Measurements from ENCODE around the gene TSPAN9. TPM values are rescaled to one million over a fixed set of nuclear protein-coding genes. Genes with fewer than 3 reads are reported as not detected.

TSPAN9 gene
- total RNA-seq, 1 experiment from 2014 or later, result 7.7 TPM

DNA sequence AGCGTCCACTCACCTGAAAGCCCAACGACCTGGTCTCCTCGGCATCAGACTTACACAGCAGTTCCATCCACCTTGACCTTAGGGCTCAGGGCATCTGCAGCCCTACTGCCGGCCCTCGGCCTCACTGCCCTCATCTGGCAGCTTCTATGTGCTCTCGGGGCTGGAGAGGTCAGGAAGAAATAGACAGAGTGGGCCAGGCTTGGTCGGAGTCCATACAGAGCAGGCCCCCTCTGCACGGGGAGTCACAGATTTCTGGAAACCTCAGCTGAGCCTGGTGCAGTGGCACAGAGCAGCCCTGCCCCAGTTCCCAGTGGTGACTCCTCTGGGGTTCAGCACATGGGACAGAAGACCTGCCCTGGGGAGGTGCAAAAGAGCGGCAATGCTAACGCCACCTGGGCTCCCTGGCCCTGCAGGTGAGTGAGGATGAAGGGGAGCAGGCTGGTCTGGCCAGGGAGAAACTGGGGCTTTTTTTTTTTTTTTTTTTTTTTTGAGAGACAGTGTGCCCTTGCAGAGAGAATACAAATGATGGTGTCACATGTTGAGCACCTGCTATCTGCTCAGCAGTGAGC lies 223.7 kb downstream of the TSPAN9 start:
- no TSS peak for BruUV-seq (replicated peaks)
- in situ Hi-C loops (cut with HindIII; ENCODE audit: low pct_unique_long_range_greater_than_20kb, low sequenced_read_pairs), result no loop called here
- H3K27ac ChIP-seq (ENCODE audit: low read length), result no peak overlapping the region
- peaks cover 4% of the 10 kb centered on the region; the same call in 1 of the 2 replicates for H3K4me1 ChIP-seq (ENCODE audit: control insufficient read depth, insufficient read depth, low read length)
- no peaks in the 10 kb centered on the region for H3K36me3 ChIP-seq (ENCODE audit: control insufficient read depth, insufficient read depth, low read length)
- DNase-seq (ENCODE audit: low read depth, low spot score) (no peak), ATAC-seq (no peak)
- TF ChIP-seq, protein P1, sequence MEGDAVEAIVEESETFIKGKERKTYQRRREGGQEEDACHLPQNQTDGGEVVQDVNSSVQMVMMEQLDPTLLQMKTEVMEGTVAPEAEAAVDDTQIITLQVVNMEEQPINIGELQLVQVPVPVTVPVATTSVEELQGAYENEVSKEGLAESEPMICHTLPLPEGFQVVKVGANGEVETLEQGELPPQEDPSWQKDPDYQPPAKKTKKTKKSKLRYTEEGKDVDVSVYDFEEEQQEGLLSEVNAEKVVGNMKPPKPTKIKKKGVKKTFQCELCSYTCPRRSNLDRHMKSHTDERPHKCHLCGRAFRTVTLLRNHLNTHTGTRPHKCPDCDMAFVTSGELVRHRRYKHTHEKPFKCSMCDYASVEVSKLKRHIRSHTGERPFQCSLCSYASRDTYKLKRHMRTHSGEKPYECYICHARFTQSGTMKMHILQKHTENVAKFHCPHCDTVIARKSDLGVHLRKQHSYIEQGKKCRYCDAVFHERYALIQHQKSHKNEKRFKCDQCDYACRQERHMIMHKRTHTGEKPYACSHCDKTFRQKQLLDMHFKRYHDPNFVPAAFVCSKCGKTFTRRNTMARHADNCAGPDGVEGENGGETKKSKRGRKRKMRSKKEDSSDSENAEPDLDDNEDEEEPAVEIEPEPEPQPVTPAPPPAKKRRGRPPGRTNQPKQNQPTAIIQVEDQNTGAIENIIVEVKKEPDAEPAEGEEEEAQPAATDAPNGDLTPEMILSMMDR (IDR thresholded peaks at IDR 0.05), result no peak
- no peak for TF ChIP-seq SIN3A (IDR thresholded peaks at IDR 0.05; ENCODE audit: borderline replicate concordance, insufficient read depth, low read depth, low read length)
- TF ChIP-seq POLR2AphosphoS5 (IDR thresholded peaks at IDR 0.05; ENCODE audit: low read depth, low read length), result no peak
- TF ChIP-seq, protein P2, sequence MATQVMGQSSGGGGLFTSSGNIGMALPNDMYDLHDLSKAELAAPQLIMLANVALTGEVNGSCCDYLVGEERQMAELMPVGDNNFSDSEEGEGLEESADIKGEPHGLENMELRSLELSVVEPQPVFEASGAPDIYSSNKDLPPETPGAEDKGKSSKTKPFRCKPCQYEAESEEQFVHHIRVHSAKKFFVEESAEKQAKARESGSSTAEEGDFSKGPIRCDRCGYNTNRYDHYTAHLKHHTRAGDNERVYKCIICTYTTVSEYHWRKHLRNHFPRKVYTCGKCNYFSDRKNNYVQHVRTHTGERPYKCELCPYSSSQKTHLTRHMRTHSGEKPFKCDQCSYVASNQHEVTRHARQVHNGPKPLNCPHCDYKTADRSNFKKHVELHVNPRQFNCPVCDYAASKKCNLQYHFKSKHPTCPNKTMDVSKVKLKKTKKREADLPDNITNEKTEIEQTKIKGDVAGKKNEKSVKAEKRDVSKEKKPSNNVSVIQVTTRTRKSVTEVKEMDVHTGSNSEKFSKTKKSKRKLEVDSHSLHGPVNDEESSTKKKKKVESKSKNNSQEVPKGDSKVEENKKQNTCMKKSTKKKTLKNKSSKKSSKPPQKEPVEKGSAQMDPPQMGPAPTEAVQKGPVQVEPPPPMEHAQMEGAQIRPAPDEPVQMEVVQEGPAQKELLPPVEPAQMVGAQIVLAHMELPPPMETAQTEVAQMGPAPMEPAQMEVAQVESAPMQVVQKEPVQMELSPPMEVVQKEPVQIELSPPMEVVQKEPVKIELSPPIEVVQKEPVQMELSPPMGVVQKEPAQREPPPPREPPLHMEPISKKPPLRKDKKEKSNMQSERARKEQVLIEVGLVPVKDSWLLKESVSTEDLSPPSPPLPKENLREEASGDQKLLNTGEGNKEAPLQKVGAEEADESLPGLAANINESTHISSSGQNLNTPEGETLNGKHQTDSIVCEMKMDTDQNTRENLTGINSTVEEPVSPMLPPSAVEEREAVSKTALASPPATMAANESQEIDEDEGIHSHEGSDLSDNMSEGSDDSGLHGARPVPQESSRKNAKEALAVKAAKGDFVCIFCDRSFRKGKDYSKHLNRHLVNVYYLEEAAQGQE (IDR thresholded peaks at IDR 0.05; ENCODE audit: insufficient read depth in 1 of 2, low read depth in 2 of 2, low read length in 1 of 2), result no peak
- TF ChIP-seq TCF7L2 (IDR thresholded peaks at IDR 0.05; ENCODE audit: low read depth, low read length), result no peak
- POLR2A ChIA-PET, result interaction anchor here (0.8 kb wide), 1 partner anchor 75 kb away, joined by 4 read pairs; no protein-coding TSS in a partner anchor
- intact Hi-C loops (cut with micrococcal nuclease; ENCODE audit: unreplicated experiment), result loop anchor here (2.0 to 10.0 kb wide), 3 partner anchors 154 to 504 kb away; no protein-coding TSS in a partner anchor
- no peak overlapping the region for H3K4me3 ChIP-seq (ENCODE audit: low read depth in 2 of 2, low read length in 2 of 2)
- H3K9me3 ChIP-seq (ENCODE audit: control insufficient read depth, insufficient read depth, low read depth, low read length), result no peaks in the 10 kb centered on the region
- CTCF ChIA-PET, result interaction anchor here (0.5 to 2.2 kb wide), 8 partner anchors 13 to 959 kb away, joined by 3 to 10 read pairs (median 5); no protein-coding TSS in a partner anchor
- no peaks in the 10 kb centered on the region for H3K27me3 ChIP-seq (ENCODE audit: control insufficient read depth, insufficient read depth, low read length)

DNA sequence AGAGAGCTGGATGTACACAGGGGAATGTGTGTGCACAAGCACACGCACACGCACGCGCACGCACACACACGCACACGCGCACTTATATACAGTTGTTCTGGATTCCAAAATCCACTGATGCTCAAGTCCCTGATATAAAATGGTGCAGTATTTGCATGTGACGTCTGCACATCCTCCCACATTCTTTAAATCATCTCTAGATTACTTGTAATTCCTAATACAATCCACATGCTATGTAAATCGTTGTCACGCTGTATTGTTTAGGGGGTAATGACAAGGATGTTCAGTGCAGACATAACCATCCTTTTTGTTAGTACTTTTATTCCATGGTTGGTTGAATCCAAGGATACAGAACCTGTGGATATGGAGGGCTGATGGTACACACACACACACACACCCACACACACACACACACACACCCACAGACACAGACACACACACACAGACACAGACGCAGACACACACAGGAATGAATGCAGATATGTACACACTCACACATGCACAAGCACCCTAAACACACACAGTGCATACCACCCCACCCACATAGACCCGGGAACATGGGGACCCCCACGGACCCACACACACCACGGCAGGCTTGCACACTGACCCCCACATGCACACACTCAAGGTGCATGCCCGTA lies 225.3 kb downstream of the TSPAN9 start:
- Histone ChIP-seq H3K4me1 (ENCODE audit: control insufficient read depth, insufficient read depth, low read length) (peaks cover 4% of the 10 kb centered on the region; the same call in 1 of the 2 replicates), H3K27me3 (ENCODE audit: control insufficient read depth, insufficient read depth, low read length) (no peaks in the 10 kb centered on the region), H3K27ac (ENCODE audit: low read length) (no peak overlapping the region), H3K9me3 (ENCODE audit: control insufficient read depth, insufficient read depth, low read depth, low read length) (no peaks in the 10 kb centered on the region), H3K36me3 (ENCODE audit: control insufficient read depth, insufficient read depth, low read length) (no peaks in the 10 kb centered on the region), H3K4me3 (ENCODE audit: low read depth in 2 of 2, low read length in 2 of 2) (no peak overlapping the region)
- intact Hi-C loops (cut with micrococcal nuclease; ENCODE audit: unreplicated experiment) (loop anchor here (10.0 kb wide), 2 partner anchors 152 to 502 kb away; no protein-coding TSS in a partner anchor), in situ Hi-C loops (cut with HindIII; ENCODE audit: low pct_unique_long_range_greater_than_20kb, low sequenced_read_pairs) (no loop called here)
- no peak for DNase-seq (ENCODE audit: low read depth, low spot score)
- TF ChIP-seq SIN3A (IDR thresholded peaks at IDR 0.05; ENCODE audit: borderline replicate concordance, insufficient read depth, low read depth, low read length) (no peak), TCF7L2 (IDR thresholded peaks at IDR 0.05; ENCODE audit: low read depth, low read length) (no peak), POLR2AphosphoS5 (IDR thresholded peaks at IDR 0.05; ENCODE audit: low read depth, low read length) (no peak)
- TF ChIP-seq, protein P2 (IDR thresholded peaks at IDR 0.05; ENCODE audit: insufficient read depth in 1 of 2, low read depth in 2 of 2, low read length in 1 of 2), result no peak
- TF ChIP-seq, protein P1 (IDR thresholded peaks at IDR 0.05), result no peak
- BruUV-seq (replicated peaks), result no TSS peak
- ChIA-PET POLR2A (no interaction called here), CTCF (no interaction called here)
- no peak for ATAC-seq
